ENCODE data around the gene TP53I11. TPM values are rescaled to one million over a fixed set of nuclear protein-coding genes. Genes with fewer than 3 reads are reported as not detected.
A peak's percentile ranks its signal among the peaks of the same experiment; 100 is the strongest.

The TP53I11 gene
- total RNA-seq, 1 donor: 11.3 TPM

- DNase-seq (ENCODE audit: low read depth in 2 of 3, low spot score in 2 of 3): no peak
Measured at GRCh38 chr11:44941259-44942021, 9.2 kb downstream of the TP53I11 start.

DNA sequence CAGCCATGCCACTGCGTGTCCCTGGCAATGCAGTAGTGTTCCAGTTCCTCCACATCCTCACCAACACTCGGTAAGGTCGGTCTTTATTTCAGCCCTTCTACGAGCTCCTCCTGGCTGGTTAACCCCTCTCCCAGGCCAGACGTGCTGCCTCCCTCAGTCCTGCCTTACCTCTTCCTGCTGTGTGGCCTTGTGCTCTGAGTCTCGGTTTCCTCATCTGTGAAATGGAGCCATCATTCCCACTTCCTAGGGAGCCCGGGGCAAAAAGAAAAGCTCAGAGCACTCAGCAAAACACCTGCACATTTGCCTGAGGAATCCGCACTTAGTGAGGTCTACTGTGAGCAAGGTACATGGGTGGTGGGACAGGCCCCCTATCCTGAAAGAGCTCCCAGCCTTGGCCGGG lies 9.8 kb downstream of the TP53I11 start:
- no peak for DNase-seq (ENCODE audit: low read depth in 2 of 3, low spot score in 2 of 3)

DNA sequence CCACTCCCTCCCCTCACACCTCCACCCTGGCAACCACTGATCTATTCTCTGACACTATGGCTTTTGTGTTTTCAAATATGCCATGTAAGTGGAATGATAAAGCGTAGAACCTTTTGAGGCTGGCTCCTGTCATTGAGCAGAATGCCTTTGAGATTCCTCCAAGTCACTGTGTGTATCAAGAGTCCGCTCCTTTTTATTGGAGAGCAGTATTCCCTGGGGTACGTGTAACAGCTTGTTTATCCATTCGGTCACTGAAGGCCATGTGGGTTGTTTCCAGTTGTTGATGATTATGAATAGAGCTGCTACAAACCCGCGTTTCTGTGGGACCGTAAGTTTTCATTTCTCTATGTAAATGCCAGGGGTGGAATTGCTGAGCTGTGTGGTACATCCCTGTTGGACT lies 10.3 kb downstream of the TP53I11 start:
- DNase-seq (ENCODE audit: low read depth in 2 of 3, low spot score in 2 of 3): no peak

DNA sequence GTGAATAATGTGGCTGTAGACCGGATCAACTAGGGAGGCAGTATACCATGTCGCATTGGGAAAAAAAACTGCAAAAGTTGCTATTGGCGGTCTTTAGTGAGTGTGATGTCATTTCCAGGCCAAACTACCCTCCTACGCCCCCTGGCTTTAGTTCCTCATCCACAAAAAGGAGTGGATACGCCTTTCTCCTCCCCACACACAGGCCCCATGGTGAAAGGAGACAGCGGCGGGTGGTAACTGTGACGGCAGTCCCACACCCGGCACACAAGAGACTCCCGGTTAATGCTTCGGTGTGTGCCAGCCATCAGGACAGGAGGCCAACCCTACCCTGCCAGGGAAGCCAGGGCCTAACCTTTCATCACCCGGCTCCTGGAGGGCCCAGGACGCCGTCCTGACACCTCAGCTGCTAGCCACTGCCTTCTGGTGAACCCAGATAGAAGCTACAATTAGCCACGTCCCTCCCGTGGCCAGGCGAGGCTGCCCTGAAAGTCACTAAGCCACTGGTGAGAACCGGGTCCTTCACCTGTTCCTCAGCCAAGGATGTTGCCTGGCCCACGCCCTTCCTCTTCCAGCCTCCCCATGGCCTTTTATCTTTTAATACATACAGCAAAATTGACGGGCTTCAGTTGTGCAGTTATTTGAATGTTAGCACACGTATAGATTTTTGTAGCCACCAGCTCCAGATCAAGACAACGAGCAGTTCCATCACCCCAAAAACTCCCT lies 10.8 kb downstream of the TP53I11 start:
- DNase-seq (ENCODE audit: low read depth in 2 of 3, low spot score in 2 of 3): peak in 2 of 3 donors; percentile 59 to 78

DNA sequence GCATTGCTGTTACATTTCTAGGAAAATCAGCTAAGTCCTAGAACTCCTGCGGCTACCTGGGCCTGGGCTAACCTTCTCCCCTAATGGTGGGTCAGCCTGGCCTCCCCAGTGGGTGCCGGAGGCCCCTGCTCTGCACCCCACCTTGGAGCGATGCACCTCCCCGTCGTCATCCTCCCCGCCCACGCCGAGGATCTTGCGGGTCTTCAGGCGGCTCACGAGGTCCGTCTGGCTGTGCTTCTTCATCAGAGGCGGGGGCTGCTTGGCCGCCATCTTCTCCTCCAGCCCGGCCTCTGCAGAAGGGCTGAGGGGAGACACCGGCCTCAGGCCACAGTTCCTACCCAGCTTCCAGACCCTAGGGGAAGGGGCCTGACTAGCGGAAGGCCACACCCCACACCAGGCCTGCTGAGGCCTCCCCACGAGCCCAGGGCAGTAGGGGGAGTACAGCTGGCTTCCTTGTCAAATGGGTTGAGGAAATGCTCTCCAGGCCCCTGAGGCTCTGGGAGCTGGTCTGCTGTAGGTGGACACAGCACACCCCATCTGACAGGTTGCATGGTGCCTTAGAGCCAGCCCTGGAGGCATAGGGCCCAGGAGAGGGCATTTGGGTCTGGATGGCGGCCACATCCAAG lies 12.5 kb downstream of the TP53I11 start:
- DNase-seq (ENCODE audit: low read depth in 2 of 3, low spot score in 2 of 3): no peak

- no peak for DNase-seq (ENCODE audit: low read depth in 2 of 3, low spot score in 2 of 3)
Measured at GRCh38 chr11:44936951-44937543, 13.6 kb downstream of the TP53I11 start.

DNA sequence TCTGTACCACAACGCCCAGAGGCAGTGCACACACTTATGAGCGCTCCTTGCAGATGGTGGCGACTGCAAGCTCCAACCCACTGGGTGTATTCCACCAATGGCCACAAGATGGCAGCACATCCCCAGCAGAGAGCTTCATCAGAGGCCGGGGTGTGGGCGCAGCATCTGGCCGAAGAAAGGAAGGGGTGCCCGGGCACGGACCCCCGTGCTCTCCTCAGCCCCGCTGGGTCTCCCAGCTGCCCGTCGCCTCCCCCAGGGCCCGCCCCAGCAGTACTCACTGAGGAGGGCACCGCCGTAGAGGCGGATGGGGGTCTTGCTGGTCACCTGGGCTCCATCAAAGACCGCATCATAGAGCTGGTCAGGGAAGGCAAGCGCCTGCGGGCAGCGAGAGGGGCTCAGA lies 14.2 kb downstream of the TP53I11 start:
- peak; percentile 67 to 88 (median 74) for DNase-seq (ENCODE audit: low read depth in 2 of 3, low spot score in 2 of 3)

- no peak for DNase-seq (ENCODE audit: low read depth in 2 of 3, low spot score in 2 of 3)
Measured at GRCh38 chr11:44934735-44935250, 15.9 kb downstream of the TP53I11 start.

DNA sequence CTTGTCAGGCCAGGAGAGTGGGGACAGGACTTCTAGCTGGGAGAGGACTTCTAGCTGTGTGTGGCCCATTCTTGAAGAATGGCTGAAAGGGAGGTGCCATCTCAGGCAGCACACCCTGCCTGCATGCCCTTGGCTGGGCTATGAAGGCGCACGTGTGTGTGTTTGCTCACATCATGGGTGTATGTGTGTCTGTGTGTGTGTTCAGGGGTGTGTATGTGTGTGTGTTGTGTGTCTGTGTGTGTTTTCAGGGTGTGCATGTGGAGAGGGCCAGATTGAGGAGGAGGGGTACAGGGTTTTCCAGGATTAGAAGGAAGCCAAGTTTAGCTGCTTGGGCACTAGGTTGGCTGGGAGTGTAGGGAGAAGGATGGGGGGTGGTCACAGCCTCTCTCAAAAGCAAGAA lies 16.6 kb downstream of the TP53I11 start:
- DNase-seq (ENCODE audit: low read depth in 2 of 3, low spot score in 2 of 3): no peak

DNA sequence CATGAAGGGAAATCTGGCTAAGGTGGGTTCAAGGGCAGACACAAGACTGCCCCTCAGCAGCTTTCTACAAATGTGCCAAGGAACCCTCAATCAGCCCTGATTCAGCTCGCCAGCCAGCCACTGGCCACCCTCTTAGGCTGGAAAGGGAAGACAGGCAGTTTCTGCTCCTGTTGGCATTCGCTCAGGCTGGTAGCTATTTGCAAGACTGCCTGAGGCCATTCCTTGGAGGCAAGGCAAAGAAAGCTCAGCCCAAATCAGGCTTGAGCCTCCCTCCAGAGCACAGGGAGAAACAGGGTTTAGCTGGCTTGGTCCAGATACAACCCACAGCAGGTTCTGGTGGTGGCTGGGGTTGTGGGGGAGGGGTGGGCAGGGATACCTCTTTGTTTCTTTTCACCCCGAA lies 19.2 kb downstream of the TP53I11 start:
- DNase-seq (ENCODE audit: low read depth in 2 of 3, low spot score in 2 of 3): no peak

DNA sequence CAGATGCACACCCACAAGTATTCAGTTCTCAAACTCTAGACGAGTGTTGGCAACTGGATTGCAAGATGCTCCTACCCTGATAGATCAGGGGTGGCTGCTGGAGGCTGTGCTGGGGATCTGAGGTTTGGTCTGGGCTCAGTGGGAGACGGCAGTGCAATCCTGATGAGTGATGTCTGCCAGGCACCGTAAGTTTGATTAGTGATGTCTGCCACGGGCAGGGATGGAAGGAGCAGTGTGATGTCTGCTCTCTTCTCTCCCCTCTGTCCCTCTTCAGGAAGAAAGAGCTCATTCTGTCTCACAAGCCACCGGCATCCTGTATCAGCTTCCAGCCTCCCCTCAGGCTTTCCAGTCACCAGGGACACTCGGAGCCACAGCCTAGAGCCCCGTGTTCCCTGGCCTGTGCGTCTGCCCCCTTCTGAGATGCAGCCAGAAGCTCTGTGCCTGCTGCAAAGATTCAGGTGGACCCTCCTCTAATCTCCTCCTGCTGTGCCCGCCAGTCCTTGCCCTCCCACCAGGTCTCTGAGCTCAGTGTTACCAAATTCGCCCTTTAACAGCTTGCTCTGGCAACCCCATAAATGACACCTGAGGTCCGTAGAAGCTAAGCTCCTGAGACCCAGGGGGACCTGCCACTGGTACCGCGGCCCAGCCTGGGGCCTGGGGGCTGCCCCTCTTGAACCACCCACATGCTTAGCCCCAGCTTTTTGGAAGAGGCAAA lies 19.9 kb downstream of the TP53I11 start:
- DNase-seq (ENCODE audit: low read depth in 2 of 3, low spot score in 2 of 3): no peak

- no peak for DNase-seq (ENCODE audit: low read depth in 2 of 3, low spot score in 2 of 3)
Measured at GRCh38 chr11:44928816-44929215, 21.9 kb downstream of the TP53I11 start.

DNA sequence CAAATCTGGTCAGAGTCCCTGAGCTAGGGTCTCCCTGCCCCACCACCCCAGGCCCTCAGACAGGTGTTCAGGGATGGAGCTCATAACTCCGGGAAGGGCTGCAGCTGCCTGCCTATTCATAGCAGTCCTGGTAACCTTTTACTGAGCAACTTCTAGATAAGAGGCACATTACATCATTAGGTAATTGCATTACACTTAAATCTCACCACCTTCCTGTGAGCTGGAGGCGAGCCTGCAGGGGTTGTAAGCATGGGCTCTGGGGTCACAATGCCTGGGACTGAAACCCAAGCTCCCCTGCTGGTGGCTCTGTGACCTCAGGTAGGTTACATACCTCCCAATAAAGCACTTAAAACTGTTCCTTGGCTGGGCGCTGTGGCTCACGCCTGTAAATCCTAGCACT lies 22.5 kb downstream of the TP53I11 start:
- no peak for DNase-seq (ENCODE audit: low read depth in 2 of 3, low spot score in 2 of 3)

- peak; percentile 32 to 66 (median 48) for DNase-seq (ENCODE audit: low read depth in 2 of 3, low spot score in 2 of 3)
Measured at GRCh38 chr11:44927174-44927661, 23.5 kb downstream of the TP53I11 start.

GRCh38 chr11:44926036-44926435 lies 24.6 kb downstream of the TP53I11 start:
- DNase-seq (ENCODE audit: low read depth in 2 of 3, low spot score in 2 of 3): no peak

DNA sequence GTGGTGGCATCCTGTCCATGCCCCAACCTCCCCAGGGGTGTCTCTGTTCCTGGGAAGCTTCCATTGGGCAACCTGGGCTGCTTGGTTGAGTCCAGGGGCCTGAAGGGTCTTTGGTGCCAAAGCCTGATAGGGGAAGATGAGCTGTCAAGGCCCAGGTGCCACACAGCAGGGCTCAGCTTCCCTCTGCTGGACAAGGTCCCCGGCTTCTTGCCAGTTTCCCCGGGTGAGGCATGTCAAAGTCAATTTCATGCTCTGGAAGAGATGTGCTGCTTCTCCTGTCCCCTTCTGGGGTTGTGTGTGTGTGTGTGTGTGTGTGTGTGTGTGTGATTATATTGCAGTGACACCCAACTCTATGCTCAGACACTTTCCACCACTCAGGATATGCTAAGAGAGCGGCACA lies 26.9 kb downstream of the TP53I11 start:
- no peak for DNase-seq (ENCODE audit: low read depth in 2 of 3, low spot score in 2 of 3)

- DNase-seq (ENCODE audit: low read depth in 2 of 3, low spot score in 2 of 3): no peak
Measured at GRCh38 chr11:44923115-44923514, 27.6 kb downstream of the TP53I11 start.

GRCh38 chr11:44920451-44920850 lies 30.2 kb downstream of the TP53I11 start:
- no peak for DNase-seq (ENCODE audit: low read depth in 2 of 3, low spot score in 2 of 3)

DNA sequence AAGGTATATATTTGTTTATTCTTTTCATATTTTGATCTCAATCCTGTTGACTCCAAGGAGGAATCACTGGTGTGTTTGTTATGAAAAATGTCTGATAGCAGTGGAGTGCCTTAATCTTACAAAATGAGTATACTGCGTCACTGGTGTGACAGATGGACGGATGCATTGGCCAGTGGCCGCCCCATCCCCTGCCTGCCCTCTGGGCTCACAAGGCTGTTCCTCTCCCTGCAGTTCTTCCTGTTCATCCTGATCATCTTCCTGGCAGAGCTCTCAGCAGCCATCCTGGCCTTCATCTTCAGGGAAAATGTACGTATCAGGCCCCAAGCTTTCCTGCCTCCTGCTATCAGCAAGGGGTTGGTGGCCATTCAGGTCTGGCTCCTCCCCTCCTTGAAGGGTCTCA lies 32.9 kb downstream of the TP53I11 start:
- no peak for DNase-seq (ENCODE audit: low read depth in 2 of 3, low spot score in 2 of 3)

- peak in 2 of 3 donors; percentile 66 to 79 for DNase-seq (ENCODE audit: low read depth in 2 of 3, low spot score in 2 of 3)
Measured at GRCh38 chr11:44916801-44917385, 33.8 kb downstream of the TP53I11 start.

Measured in hematopoietic multipotent progenitor cell (in vitro differentiated cells).